ENCODE results near the gene LCE2B.

LCE2B gene

GRCh38 chr1:152725261-152725660 is 39.3 kb downstream of the LCE2B start:
- H3K4me3 ChIP-seq (replicated peaks in 1 of 2; ENCODE audit: low read depth in 2 of 2, low read length in 2 of 2), result no peak overlapping the region
- DNase-seq (ENCODE audit: low read depth in 2 of 2), result no peak
- no peak for TF ChIP-seq CTCF (IDR thresholded peaks at IDR 0.05; ENCODE audit: low read depth, low read length)

DNA sequence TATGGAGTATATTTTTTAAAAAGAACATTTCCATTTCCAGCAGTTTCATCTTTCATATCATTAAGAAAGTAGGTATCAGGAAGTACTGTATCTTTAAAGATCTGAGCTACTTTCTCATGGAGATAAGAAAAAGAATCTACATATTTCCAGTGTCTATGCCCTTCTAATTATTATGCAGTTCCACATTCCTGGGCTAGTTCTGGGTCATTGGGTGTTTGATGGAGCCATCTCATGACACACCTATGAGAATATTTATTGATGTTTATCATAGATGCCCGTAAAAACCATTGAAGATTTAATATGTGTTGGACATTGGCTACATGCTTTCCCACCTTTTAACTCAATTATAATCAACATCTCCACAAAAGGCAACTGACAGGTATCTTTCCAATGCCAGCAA is 43.1 kb downstream of the LCE2B start:
- no peak for TF ChIP-seq CTCF (IDR thresholded peaks at IDR 0.05; ENCODE audit: low read depth, low read length)
- DNase-seq (ENCODE audit: low read depth in 2 of 2), result no peak
- H3K4me3 ChIP-seq (replicated peaks in 1 of 2; ENCODE audit: low read depth in 2 of 2, low read length in 2 of 2), result no peak overlapping the region

DNA sequence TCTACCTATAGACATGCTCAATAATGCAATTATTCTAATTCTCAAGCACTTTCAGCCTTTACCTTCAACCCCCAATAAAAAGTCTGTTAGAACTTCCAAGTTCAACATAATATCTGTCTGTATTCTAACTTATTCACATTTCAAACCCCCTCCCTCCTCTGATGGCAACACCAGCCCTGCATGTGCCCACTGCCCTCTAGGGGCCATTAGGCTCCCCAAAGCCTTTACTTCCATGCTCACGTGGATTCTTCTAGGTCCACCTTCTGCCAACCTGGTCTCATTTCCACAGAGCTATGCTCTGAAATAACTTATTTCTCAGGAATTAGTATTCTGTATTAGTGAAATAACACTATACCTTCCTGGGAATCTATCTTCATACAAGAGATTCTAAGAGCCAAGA is 49.7 kb downstream of the LCE2B start:
- no peak overlapping the region for H3K4me3 ChIP-seq (replicated peaks in 1 of 2; ENCODE audit: low read depth in 2 of 2, low read length in 2 of 2)
- DNase-seq (ENCODE audit: low read depth in 2 of 2), result no peak
- no peak for TF ChIP-seq CTCF (IDR thresholded peaks at IDR 0.05; ENCODE audit: low read depth, low read length)
